ENCODE data around the gene LRRC53. TPM values are rescaled to one million over a fixed set of nuclear protein-coding genes. Genes with fewer than 3 reads are reported as not detected.

Gene LRRC53
- total RNA-seq, 1 donor from 2014 or later = not detected

DNA sequence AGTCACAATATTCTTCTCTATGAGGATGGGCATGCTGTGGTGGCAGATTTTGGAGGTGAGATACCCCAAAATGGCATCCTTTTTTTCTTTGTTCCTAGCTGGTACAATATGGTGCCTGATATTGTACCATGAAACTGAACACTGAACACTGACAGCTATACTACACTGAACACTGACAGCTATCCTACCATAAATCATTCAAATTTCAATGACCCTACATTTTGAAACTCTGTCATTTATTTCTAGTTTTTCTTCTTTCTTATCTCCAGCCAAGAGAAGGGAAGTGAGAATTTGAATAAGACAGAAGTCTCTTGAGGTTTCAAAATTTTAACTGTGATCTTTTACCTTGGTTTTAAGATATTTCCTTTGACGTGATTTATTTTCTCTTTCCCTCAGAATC, 76.3 kb downstream of the LRRC53 start:
- intact Hi-C loops (cut with micrococcal nuclease) = no loop called here

DNA sequence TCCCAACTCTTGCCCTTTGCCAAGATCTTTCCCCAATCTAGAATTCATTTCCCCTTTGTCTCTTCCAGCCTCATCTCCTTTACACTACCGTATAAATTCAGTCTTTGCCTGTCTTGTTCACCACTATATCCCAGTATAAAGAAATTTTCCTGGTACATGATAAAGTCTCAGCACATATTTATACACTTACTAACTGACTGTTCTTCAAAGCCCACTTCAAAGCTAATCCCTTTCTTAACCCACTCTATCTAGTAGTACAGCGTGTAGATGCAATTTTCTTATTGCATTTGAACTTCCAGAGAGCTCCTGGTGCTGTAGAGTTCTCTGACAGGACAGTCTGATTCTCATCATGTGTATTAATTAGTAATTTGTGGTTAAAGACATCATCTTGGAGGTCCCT, 78.1 kb downstream of the LRRC53 start:
- intact Hi-C loops (cut with micrococcal nuclease) = no loop called here

DNA sequence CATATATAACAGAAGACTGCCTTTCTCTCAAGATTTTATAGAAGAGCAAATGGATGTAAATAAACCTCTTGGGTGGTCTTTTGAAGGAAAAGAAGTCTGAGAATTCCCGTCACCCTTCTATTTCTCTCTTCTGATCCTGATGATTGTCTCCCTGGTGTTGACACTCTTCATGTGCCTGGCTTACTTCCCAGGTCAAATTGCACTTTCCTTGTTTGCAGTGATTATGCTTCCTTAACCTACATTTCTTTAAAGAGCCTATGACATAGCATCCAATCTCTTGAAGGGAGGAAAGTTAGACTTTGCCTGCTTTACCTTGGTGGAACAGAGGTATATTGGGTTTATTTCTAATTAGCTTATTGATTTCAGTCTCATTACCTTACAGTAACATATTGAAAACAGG, 80.1 kb downstream of the LRRC53 start:
- intact Hi-C loops (cut with micrococcal nuclease) = no loop called here

DNA sequence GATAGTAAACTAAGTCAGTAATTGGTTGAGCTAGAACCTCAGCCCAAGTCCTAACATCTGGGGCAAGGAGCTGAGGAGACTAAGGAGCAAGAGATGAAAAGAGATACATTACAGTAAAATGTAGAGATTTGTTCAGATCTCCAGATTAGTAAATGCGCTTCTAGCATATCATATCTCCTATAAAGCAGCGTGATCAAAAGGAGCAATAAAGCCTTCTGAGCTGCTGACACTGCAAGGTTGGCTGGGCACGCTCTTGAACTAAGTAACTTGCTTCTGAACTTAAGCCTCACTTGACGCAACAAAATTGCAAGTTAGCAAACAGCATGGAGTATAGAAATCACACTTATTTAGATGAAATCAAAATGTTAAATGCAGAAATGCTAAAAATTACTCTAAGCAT, 80.9 kb downstream of the LRRC53 start:
- intact Hi-C loops (cut with micrococcal nuclease) = no loop called here

DNA sequence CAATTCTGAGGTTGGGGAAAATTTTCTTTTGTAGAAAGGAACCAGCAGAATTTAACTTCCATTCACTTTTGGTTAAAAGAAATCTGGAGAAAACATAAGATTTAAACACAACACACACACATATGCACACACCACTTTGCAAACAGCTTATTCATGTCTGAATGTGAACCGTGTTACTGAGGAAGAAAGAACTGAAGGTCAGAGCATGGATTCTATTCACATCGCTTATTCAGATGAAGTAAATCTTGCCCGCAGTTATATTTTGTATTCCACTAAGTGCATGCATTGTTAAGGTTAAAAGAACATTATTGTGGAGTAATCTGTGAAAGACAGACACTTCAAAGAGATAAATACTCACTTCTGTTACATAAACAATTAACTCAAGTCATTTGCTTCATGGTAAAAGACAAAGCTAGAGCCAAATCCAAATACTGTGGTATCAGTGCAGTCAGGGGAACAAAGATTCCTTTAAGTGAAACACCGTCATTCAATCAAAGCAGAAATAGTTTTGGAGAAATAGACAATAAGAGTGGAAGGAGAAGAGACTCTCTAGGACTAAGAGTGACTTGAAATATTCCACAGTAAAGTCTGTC, 82.0 kb downstream of the LRRC53 start:
- intact Hi-C loops (cut with micrococcal nuclease) = no loop called here

DNA sequence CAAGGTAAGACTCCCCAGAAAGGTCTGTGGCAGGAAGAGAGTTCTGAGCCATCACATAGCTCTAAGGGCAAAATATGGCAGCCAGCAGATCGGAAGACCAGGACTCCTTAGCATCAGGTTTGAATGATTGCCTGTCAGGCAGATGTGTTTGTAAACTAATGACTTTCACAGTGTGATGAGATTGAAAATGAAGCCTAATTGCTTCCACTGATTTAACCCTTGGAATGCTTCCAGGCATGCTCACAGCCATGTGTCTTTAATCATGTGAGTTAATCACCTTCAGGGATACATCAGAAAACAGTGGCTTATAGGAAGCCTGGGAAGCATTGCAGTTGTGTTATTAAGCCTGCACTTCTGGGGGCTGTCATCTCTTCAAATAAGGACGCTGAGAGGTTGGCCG, 82.8 kb downstream of the LRRC53 start:
- intact Hi-C loops (cut with micrococcal nuclease) = no loop called here

DNA sequence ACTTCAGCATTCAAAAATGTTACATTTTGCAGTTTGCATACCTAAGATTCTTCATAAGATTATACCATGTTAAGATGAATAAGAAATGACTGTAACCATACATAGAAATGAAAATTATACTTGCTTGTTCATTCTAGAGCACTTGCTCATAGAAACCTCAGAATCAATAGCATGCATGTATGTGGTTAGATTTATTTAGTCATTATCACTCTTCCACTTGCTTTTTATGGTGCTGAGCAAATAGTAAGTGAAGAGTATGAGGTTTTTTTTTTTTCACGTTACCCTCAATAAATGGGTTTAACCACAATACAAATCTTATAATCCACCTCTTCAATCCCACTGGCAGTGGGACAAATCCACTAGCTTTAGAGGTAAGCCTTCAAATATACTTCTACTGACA, 84.7 kb downstream of the LRRC53 start:
- intact Hi-C loops (cut with micrococcal nuclease) = no loop called here

DNA sequence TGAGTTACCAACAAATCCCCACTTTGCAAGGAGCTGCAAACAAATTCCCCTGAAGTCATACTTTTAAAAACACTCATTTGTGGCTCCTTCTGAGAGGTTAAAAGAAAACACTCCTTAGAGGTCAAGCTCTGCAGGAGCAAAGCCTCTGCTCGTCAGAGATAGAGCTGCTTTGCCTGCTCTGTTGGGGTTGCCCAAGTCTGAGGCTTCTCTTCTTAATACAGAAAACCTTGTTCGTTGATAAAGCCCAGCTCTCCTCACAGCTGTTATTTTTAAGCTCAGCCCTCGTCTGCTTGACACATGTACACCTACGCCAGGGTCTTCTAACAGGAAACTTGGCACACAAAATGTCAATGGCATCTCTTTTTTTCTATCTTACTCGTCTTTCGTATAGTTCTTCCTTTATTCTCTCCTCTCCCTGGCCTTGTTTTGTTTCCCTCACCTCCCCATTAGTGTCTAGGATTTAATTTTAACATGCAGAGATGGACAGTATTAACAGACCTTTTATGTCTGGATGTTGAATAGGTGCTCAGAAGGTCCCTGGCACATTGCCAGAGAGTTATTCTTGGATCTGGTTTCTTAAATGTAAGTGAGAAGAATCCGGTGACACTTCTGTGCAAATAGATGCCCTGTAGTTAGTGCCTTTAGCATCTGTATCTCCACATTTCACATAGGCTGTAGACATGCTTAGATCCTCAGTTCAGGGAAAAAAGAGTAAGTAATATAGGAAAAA, 86.0 kb downstream of the LRRC53 start:
- intact Hi-C loops (cut with micrococcal nuclease) = no loop called here

DNA sequence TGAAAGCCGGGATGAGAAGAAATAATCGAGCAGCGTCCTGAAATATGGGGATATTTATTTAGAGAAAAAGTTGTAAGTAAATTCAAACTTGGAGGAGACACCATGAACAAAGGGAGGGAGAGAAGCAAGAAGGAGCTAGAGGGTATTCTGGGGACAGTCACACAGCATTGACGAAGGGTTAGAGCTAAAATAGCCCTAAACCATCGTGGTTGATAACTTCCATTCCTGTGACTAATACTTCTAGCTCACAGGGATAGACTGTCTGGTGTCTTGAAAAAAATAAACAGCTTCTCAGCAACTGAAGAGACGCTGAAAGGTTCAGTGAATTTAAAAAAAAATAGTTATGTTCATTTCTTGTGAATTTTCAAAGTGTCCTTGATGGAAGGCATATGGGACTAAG, 86.7 kb downstream of the LRRC53 start:
- intact Hi-C loops (cut with micrococcal nuclease) = no loop called here

DNA sequence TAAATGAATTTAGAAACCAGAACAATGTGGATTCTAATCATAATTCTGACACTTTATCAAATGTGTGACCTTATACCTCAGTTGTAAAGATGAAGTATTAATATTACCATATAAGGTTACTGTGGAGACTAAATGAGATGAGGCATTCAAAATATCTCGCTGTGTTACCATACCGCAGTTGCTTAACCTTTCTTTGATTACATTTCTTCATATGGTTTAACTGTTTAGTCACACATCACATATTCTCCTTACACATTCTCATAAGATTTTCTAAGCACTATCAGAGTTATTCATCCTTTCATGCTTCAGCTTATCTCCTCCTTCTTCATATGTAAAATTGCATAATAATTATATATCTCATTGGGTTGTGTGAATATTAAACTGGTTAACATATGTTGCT, 88.9 kb downstream of the LRRC53 start:
- intact Hi-C loops (cut with micrococcal nuclease) = no loop called here

DNA sequence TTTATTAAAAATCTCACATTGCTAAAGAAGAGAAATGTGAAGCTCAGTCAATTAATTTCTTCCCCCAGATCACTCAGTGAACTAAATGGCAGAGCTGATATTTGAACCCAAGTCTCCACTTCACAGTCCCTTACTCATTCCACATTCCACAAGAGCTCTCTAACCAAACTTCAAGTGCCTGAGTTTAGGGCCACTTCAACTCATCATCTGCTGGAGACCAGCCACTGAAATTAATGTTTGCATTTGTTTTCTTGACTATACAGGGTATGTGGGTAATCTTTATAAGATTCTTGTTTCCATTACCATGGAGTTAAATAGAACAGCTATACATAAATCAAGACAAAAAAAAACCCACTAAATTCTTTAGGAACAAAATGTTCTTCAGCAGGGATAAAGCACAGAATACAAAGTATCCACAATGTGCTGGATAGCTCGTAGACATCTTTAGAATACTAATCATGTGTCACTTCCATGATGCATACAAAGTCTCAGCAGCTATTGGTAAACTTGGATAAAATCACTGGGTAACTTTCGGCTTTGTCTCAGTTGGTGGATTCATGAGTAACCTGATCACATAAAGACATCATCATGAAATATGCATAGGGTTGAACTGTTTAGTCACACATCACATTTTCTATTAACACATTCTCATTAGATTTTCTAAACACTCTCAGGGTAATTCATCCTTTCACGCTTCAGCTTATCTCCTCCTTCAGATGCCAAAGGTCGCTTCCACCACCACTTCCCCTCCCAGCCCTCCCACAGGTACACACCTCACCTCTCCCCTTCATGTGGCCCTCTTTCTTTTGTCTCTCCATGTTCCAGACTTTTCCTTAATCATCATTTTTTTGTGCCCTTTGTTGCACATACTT, 89.8 kb downstream of the LRRC53 start:
- intact Hi-C loops (cut with micrococcal nuclease) = no loop called here

DNA sequence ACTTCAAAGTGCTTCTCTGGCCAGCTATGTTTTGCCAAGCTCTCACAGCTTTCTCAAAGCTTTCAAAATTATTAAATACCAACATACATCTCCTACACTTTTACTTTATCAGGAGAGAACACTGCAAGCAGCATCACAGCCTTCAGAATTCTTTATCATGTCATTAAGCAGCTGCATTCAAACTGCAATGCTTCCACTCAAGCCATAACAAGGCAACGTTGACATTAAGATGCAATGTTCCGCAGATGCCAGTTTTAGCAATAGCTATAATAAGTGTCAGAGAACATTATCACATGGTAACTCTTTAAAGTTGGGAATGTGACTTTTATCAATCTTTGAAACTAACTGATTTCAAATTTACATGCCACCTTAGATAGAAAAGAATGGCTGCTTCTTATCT, 91.9 kb downstream of the LRRC53 start:
- intact Hi-C loops (cut with micrococcal nuclease) = no loop called here

Other genes starting within 250 kb of the LRRC53 start
- gene ERICH3, start 161.2 kb upstream of the LRRC53 start, total RNA-seq = not detected in 2 replicates
- gene CRYZ, start 220.4 kb upstream of the LRRC53 start, total RNA-seq = 22.5 and 27.4 TPM in 2 replicates
- 24.5 and 25.0 TPM in 2 replicates for gene TYW3, start 220.5 kb upstream of the LRRC53 start, total RNA-seq